ENCODE measurements around the gene CKAP2L.

CKAP2L gene

DNA sequence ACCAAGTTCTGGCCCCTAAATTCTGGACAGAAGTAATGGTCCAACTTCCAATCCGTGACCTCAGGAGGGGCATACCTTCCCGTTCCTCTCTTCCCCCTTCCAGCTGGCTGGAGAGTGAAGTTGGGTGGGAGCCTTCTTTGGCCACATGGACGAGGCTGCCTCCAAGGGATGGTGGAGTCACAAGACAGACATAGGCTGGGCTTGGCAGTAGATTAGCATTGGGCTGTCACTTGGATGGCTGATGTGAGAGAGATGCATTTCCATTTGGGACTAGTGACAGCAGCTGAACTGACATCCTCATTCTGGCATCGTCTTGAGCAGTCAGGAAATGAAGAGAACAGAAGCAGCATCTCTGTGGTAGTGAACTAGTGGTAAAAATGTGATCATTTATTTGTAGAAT, 31.0 kb downstream of the CKAP2L start:
- TF ChIP-seq, protein P1, sequence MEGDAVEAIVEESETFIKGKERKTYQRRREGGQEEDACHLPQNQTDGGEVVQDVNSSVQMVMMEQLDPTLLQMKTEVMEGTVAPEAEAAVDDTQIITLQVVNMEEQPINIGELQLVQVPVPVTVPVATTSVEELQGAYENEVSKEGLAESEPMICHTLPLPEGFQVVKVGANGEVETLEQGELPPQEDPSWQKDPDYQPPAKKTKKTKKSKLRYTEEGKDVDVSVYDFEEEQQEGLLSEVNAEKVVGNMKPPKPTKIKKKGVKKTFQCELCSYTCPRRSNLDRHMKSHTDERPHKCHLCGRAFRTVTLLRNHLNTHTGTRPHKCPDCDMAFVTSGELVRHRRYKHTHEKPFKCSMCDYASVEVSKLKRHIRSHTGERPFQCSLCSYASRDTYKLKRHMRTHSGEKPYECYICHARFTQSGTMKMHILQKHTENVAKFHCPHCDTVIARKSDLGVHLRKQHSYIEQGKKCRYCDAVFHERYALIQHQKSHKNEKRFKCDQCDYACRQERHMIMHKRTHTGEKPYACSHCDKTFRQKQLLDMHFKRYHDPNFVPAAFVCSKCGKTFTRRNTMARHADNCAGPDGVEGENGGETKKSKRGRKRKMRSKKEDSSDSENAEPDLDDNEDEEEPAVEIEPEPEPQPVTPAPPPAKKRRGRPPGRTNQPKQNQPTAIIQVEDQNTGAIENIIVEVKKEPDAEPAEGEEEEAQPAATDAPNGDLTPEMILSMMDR (IDR thresholded peaks at IDR 0.05; ENCODE audit: low read depth, low read length, poor library complexity, severe bottlenecking): no peak
- TF ChIP-seq EZH2phosphoT487 (IDR thresholded peaks at IDR 0.05; ENCODE audit: borderline replicate concordance, low read length): no peak
- Histone ChIP-seq H3K27ac (ENCODE audit: low read depth, low read length) (no peak overlapping the region), H4K20me1 (ENCODE audit: control insufficient read depth, insufficient read depth, low read depth, low read length) (no peaks in the 10 kb centered on the region), H3K4me2 (ENCODE audit: low read length) (no peak overlapping the region), H3K4me1 (ENCODE audit: control insufficient read depth, low read length) (no peaks in the 10 kb centered on the region), H3K27me3 (ENCODE audit: control insufficient read depth, low read length) (peaks cover 1% of the 10 kb centered on the region; the same call in 1 of the 2 replicates), H3K4me3 (ENCODE audit: low read length) (no peak overlapping the region), H3K9me2 (replicated peaks; ENCODE audit: control insufficient read depth, low read length) (no peaks in the 10 kb centered on the region), H3K9me3 (ENCODE audit: control insufficient read depth, insufficient read depth, low read length) (no peaks in the 10 kb centered on the region), H3K79me2 (ENCODE audit: control insufficient read depth, low read length) (no peaks in the 10 kb centered on the region), H3K36me3 (ENCODE audit: control insufficient read depth, low read length) (peaks cover 16% of the 10 kb centered on the region), H3F3A (ENCODE audit: control insufficient read depth, insufficient read depth) (peaks cover 4% of the 10 kb centered on the region; the same call in 1 of the 2 replicates)

DNA sequence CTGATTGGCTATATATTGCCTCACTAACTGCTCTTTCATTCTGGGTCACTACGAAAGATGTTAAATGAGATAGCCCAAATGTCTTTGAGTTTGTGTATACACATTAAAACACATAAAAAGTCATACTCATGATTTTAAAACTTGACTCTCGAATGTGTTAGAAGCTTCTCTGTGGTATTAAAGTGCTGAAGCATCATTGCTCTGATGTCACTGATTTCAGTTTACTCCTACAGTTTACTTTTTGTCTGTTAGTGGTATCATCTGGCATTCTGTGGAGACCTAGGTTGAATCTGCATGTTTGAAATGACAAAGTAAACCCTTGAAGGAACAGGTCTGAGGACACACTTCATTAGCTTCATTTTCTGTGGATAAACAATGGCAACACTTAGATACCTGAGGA, 32.9 kb downstream of the CKAP2L start:
- Histone ChIP-seq H3K27me3 (ENCODE audit: control insufficient read depth, low read length) (peaks cover 6% of the 10 kb centered on the region; the same call in 1 of the 2 replicates), H4K20me1 (ENCODE audit: control insufficient read depth, insufficient read depth, low read depth, low read length) (no peaks in the 10 kb centered on the region), H3K36me3 (ENCODE audit: control insufficient read depth, low read length) (peaks cover under 1% of the 10 kb centered on the region; the same call in 1 of the 2 replicates), H3K9me2 (replicated peaks; ENCODE audit: control insufficient read depth, low read length) (no peaks in the 10 kb centered on the region), H3K79me2 (ENCODE audit: control insufficient read depth, low read length) (no peaks in the 10 kb centered on the region), H3K4me1 (ENCODE audit: control insufficient read depth, low read length) (peaks cover 2% of the 10 kb centered on the region), H3K27ac (ENCODE audit: low read depth, low read length) (no peak overlapping the region), H3K9me3 (ENCODE audit: control insufficient read depth, insufficient read depth, low read length) (no peaks in the 10 kb centered on the region), H3F3A (ENCODE audit: control insufficient read depth, insufficient read depth) (no peaks in the 10 kb centered on the region), H3K4me3 (ENCODE audit: low read length) (no peak overlapping the region), H3K4me2 (ENCODE audit: low read length) (no peak overlapping the region)
- no peak for TF ChIP-seq EZH2phosphoT487 (IDR thresholded peaks at IDR 0.05; ENCODE audit: borderline replicate concordance, low read length)
- TF ChIP-seq, protein P1 (IDR thresholded peaks at IDR 0.05; ENCODE audit: low read depth, low read length, poor library complexity, severe bottlenecking): no peak

DNA sequence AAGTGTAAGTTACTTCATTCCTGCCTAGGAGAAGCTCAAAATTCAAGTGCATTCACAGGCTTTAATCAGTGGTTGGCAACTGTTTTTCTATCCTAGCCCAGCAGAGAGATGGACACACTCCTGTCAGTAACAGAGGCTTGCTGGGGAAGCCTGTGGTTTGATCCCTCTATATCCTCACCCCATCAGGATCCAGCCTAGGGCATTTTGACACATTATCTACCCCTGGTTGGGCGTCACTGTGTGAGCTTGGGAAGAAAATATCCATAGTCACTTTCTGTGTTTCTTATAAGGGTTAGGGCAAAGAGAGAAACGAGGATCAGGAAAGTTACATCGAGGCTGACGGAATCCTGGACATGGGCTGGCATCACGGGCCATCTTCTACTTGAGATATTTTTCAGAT, 33.6 kb downstream of the CKAP2L start:
- TF ChIP-seq, protein P1 (IDR thresholded peaks at IDR 0.05; ENCODE audit: low read depth, low read length, poor library complexity, severe bottlenecking): no peak
- no peak for TF ChIP-seq EZH2phosphoT487 (IDR thresholded peaks at IDR 0.05; ENCODE audit: borderline replicate concordance, low read length)
- no peaks in the 10 kb centered on the region for H3F3A ChIP-seq (ENCODE audit: control insufficient read depth, insufficient read depth)

More for the DNA sequence above, 33.6 kb downstream of the CKAP2L start:
- Histone ChIP-seq H3K36me3 (ENCODE audit: control insufficient read depth, low read length) (no peaks in the 10 kb centered on the region), H3K4me2 (ENCODE audit: low read length) (no peak overlapping the region), H3K4me1 (ENCODE audit: control insufficient read depth, low read length) (peaks cover 5% of the 10 kb centered on the region), H3K9me3 (ENCODE audit: control insufficient read depth, insufficient read depth, low read length) (no peaks in the 10 kb centered on the region), H3K27ac (ENCODE audit: low read depth, low read length) (no peak overlapping the region), H4K20me1 (ENCODE audit: control insufficient read depth, insufficient read depth, low read depth, low read length) (no peaks in the 10 kb centered on the region), H3K4me3 (ENCODE audit: low read length) (no peak overlapping the region), H3K27me3 (ENCODE audit: control insufficient read depth, low read length) (peaks cover 6% of the 10 kb centered on the region; the same call in 1 of the 2 replicates), H3K9me2 (replicated peaks; ENCODE audit: control insufficient read depth, low read length) (no peaks in the 10 kb centered on the region), H3K79me2 (ENCODE audit: control insufficient read depth, low read length) (no peaks in the 10 kb centered on the region)

Measured in DOHH2 (cell line).